Measurements from ENCODE around the gene PRDX2.

GRCh38 chr19:12806242-12807081, 4.9 kb upstream of the PRDX2 start, which contains the start of gene RNASEH2A:
- TF ChIP-seq POLR2AphosphoS5 (IDR thresholded peaks at IDR 0.05; ENCODE audit: low read depth, low read length): peak; percentile 55; the same call in 1 of the 2 replicates
- TF ChIP-seq TAF1 (IDR thresholded peaks at IDR 0.05; ENCODE audit: borderline replicate concordance, insufficient read depth, low read length): no peak
- no peak for TF ChIP-seq SIN3A (IDR thresholded peaks at IDR 0.05; ENCODE audit: borderline replicate concordance, insufficient read depth, low read length)

All from PFSK-1 (cell line).